Neutrophil (primary cell): ENCODE data around the gene OR5I1.

Source experiments
- H3K27ac ChIP-seq: fragments of 200-600 bp; sonication (generic); 2 replicates; pipeline ENCODE4 v1.5.1; 2016; ENCODE audit warnings: mild to moderate bottlenecking, moderate library complexity
- H3K27me3 ChIP-seq: fragments of 200-600 bp; sonication (generic); 2 replicates; pipeline ENCODE4 v1.6.0; 2016; ENCODE audit warnings: mild to moderate bottlenecking
- H3K36me3 ChIP-seq: fragments of 200-600 bp; sonication (generic); 2 replicates; pipeline ENCODE4 v1.5.1; 2017
- H3K4me1 ChIP-seq, 2 experiments: fragments of 200-600 bp in 1 of 2; sonication (generic) in 1 of 2; 1 replicate in 1 of 2; 2 replicates in 1 of 2; pipeline versions ENCODE4 v1.5.1 to v1.6.1; 2013 to 2016; ENCODE audit warnings: low read depth in 1 of 2, low read length in 1 of 2, mild to moderate bottlenecking in 1 of 2, moderate library complexity in 1 of 2; ENCODE audit not compliant: control insufficient read depth in 1 of 2, insufficient read depth in 1 of 2
- H3K4me3 ChIP-seq, 2 experiments: fragments of 200-600 bp in 1 of 2; sonication (generic) in 1 of 2; 1 replicate in 1 of 2; 2 replicates in 1 of 2; pipeline ENCODE4 v1.5.1; 2013 to 2016; ENCODE audit warnings: low read depth in 1 of 2, low read length in 1 of 2, mild to moderate bottlenecking in 1 of 2, moderate library complexity in 1 of 2
- H3K9me3 ChIP-seq: fragments of 200-600 bp; sonication (generic); 2 replicates; pipeline ENCODE4 v1.5.1; 2016
- CTCF ChIP-seq: fragments of 200-600 bp; sonication (generic); IDR thresholded peaks from 2 replicates; pipeline ENCODE4 v1.5.1; 2016; ENCODE audit warnings: antibody characterized with exemption

The OR5I1 gene

GRCh38 chr11:55949330-55949729, 13.1 kb upstream of the OR5I1 start:
- Histone ChIP-seq H3K4me1 (no peaks in the 10 kb centered on the region), H3K4me3 (no peak overlapping the region), H3K27ac (no peak overlapping the region), H3K36me3 (no peaks in the 10 kb centered on the region), H3K9me3 (no peaks in the 10 kb centered on the region), H3K27me3 (no peaks in the 10 kb centered on the region)
- no peak for TF ChIP-seq CTCF

- Histone ChIP-seq H3K4me3 (no peak overlapping the region), H3K27ac (no peak overlapping the region), H3K36me3 (no peaks in the 10 kb centered on the region), H3K27me3 (no peaks in the 10 kb centered on the region), H3K9me3 (no peaks in the 10 kb centered on the region), H3K4me1 (no peaks in the 10 kb centered on the region)
- TF ChIP-seq CTCF: no peak
These were observed 6.7 kb upstream of the OR5I1 start for GRCh38 chr11:55942785-55943392.

GRCh38 chr11:55920537-55920936, 15.7 kb downstream of the OR5I1 start:
- Histone ChIP-seq H3K36me3 (no peaks in the 10 kb centered on the region), H3K4me1 (no peaks in the 10 kb centered on the region), H3K27me3 (no peaks in the 10 kb centered on the region), H3K4me3 (no peak overlapping the region), H3K9me3 (no peaks in the 10 kb centered on the region), H3K27ac (no peak overlapping the region)
- no peak for TF ChIP-seq CTCF

GRCh38 chr11:55914482-55914881, 21.7 kb downstream of the OR5I1 start, which contains the start of gene OR5W2:
TSS of gene OR5W2 (minus strand) at chr11:55914582. CDS start at chr11:55914582, 0 bp downstream.
- no peaks in the 10 kb centered on the region for H3K36me3 ChIP-seq
- H3K4me1 ChIP-seq: no peaks in the 10 kb centered on the region
- no peaks in the 10 kb centered on the region for H3K9me3 ChIP-seq
- H3K27ac ChIP-seq: no peak within 1 kb of the TSS
- no peaks in the 10 kb centered on the region for H3K27me3 ChIP-seq
- TF ChIP-seq CTCF: no peak
- H3K4me3 ChIP-seq: no peak within 1 kb of the TSS

GRCh38 chr11:55902308-55902707, 33.9 kb downstream of the OR5I1 start:
- no peaks in the 10 kb centered on the region for H3K9me3 ChIP-seq
- no peaks in the 10 kb centered on the region for H3K27me3 ChIP-seq
- no peak overlapping the region for H3K27ac ChIP-seq
- H3K36me3 ChIP-seq: no peaks in the 10 kb centered on the region
- H3K4me1 ChIP-seq: no peaks in the 10 kb centered on the region
- TF ChIP-seq CTCF: no peak
- no peak overlapping the region for H3K4me3 ChIP-seq
